Mucosa of stomach (tissue), 1 donor: ENCODE data around the gene VDR.

Source experiments
- H3K27me3 ChIP-seq: one replicate; pipeline ENCODE4 v1.7.0; 2013; ENCODE audit warnings: mild to moderate bottlenecking, low read length; ENCODE audit not compliant: control insufficient read depth, insufficient read depth
- H3K36me3 ChIP-seq: one replicate; pipeline ENCODE4 v1.7.0; 2013; ENCODE audit warnings: low read length; ENCODE audit not compliant: control insufficient read depth, insufficient read depth
- H3K4me1 ChIP-seq: one replicate; pipeline ENCODE4 v1.7.0; 2013; ENCODE audit warnings: mild to moderate bottlenecking, low read length; ENCODE audit not compliant: control insufficient read depth, insufficient read depth
- H3K4me3 ChIP-seq: one replicate; pipeline ENCODE4 v1.7.0; 2013; ENCODE audit warnings: low read length
- H3K9ac ChIP-seq: one replicate; pipeline ENCODE4 v1.7.0; 2013; ENCODE audit warnings: mild to moderate bottlenecking, low read length, moderate library complexity
- H3K9me3 ChIP-seq: one replicate; pipeline ENCODE4 v1.7.0; 2013; ENCODE audit warnings: mild to moderate bottlenecking, low read length, moderate library complexity; ENCODE audit not compliant: control insufficient read depth
- donor health status: Pancreatic carcinoma.

VDR gene

DNA sequence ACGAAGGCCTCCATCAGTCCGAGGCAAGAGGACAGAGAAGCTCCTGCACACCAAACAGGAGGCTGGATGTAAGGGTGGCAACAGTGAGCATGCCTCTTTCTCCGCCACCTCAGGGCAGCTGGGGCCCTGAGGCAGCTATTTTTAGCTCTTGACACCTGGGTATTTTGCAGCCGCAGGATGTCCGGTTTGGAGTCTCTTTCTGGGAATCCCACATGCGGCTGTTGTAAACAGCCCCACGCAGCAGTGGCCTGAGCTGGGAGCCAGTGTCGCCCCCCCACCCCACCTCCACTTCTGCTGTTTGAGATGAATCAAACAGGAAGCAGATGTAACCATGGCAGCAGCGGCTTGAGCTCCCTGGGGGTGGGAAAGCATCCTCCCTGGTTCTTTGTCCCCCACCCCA lies 96.7 kb downstream of the VDR start:
- H3K9ac ChIP-seq: peak overlapping the region; percentile 12
- no peaks in the 10 kb centered on the region for H3K27me3 ChIP-seq
- peaks cover 75% of the 10 kb centered on the region for H3K4me1 ChIP-seq
- no peaks in the 10 kb centered on the region for H3K9me3 ChIP-seq
- no peaks in the 10 kb centered on the region for H3K36me3 ChIP-seq
- no peak overlapping the region for H3K4me3 ChIP-seq

- Histone ChIP-seq H3K9me3 (no peaks in the 10 kb centered on the region), H3K9ac (peak overlapping the region; percentile 12), H3K27me3 (no peaks in the 10 kb centered on the region), H3K4me1 (peaks cover 76% of the 10 kb centered on the region), H3K36me3 (no peaks in the 10 kb centered on the region), H3K4me3 (no peak overlapping the region)
These were observed 97.5 kb downstream of the VDR start for GRCh38 chr12:47807338-47807737.

- Histone ChIP-seq H3K27me3 (no peaks in the 10 kb centered on the region), H3K9ac (no peak overlapping the region), H3K4me1 (peaks cover 72% of the 10 kb centered on the region), H3K9me3 (no peaks in the 10 kb centered on the region), H3K36me3 (no peaks in the 10 kb centered on the region), H3K4me3 (no peak overlapping the region)
These were observed 99.4 kb downstream of the VDR start for GRCh38 chr12:47805417-47805816.

GRCh38 chr12:47804171-47804570 lies 100.6 kb downstream of the VDR start:
- H3K9ac ChIP-seq: no peak overlapping the region
- no peaks in the 10 kb centered on the region for H3K36me3 ChIP-seq
- H3K9me3 ChIP-seq: no peaks in the 10 kb centered on the region
- H3K27me3 ChIP-seq: no peaks in the 10 kb centered on the region
- peaks cover 64% of the 10 kb centered on the region for H3K4me1 ChIP-seq
- no peak overlapping the region for H3K4me3 ChIP-seq

GRCh38 chr12:47803191-47803875 lies 101.5 kb downstream of the VDR start:
- peaks cover 55% of the 10 kb centered on the region for H3K4me1 ChIP-seq
- no peaks in the 10 kb centered on the region for H3K9me3 ChIP-seq
- no peaks in the 10 kb centered on the region for H3K36me3 ChIP-seq
- peak overlapping the region; percentile 30 for H3K9ac ChIP-seq
- no peak overlapping the region for H3K4me3 ChIP-seq
- no peaks in the 10 kb centered on the region for H3K27me3 ChIP-seq

DNA sequence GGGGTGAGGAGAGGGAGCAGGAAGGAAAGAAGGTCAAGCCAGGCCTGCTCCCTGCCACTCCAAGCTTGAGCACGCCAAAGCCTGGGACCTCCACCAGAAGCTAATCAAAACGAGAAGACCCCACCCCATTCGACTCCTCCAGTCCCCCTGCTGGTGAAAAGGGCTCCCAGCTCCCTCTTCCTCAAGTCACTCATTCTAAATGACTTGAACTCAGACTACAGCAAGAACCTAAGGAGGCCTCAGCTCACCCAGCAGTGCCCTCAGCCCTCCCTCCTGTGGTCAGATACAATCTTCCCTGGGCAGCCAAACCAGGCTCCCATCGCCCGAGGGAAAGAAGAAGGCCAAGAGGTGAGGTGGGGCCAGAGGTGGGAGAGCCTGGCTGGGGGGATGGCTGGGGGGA lies 102.5 kb downstream of the VDR start:
- Histone ChIP-seq H3K4me3 (no peak overlapping the region), H3K4me1 (peaks cover 45% of the 10 kb centered on the region), H3K36me3 (no peaks in the 10 kb centered on the region), H3K9me3 (no peaks in the 10 kb centered on the region), H3K9ac (peak overlapping the region; percentile 30), H3K27me3 (no peaks in the 10 kb centered on the region)

GRCh38 chr12:47801904-47802246 lies 102.9 kb downstream of the VDR start:
- H3K4me3 ChIP-seq: no peak overlapping the region
- no peak overlapping the region for H3K9ac ChIP-seq
- peaks cover 1% of the 10 kb centered on the region for H3K36me3 ChIP-seq
- H3K9me3 ChIP-seq: no peaks in the 10 kb centered on the region
- H3K4me1 ChIP-seq: peaks cover 41% of the 10 kb centered on the region
- H3K27me3 ChIP-seq: no peaks in the 10 kb centered on the region

DNA sequence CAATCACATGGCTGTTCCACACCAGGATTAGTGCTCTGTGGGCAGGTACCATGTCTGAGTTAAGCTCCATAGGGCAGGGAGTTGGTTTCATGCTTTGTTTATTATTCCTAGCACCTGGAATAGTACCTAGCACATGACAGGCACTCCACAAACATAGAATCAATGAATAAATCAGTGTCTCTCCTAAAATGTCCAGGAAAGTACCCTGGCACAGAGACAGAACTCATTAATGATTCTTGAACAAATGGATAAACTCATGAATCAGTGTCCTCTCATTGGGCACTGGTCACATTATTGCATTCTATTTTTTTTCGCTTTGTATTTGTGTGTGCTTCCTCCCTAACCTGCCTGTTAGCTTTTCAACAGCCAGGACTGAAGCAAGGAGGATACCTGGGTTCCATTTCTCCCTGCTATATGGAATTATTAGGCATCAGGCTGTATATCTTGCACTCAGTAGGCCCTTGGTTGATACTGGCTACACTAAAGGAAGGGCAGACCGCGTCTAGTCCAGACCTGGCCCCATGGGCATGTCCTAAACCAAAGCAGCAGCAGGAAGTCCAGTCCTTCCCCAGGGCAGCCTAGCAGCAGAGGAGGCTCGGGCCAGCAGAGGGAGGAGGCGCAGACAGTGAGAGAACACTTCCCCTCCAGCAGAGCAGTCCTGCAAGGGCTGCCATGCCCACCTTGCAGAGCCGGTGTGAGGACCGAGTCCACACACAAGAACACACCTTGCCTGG lies 103.5 kb downstream of the VDR start:
- H3K4me3 ChIP-seq: no peak overlapping the region
- H3K9me3 ChIP-seq: no peaks in the 10 kb centered on the region
- no peak overlapping the region for H3K9ac ChIP-seq
- H3K36me3 ChIP-seq: peaks cover 4% of the 10 kb centered on the region
- H3K4me1 ChIP-seq: peaks cover 35% of the 10 kb centered on the region
- H3K27me3 ChIP-seq: no peaks in the 10 kb centered on the region

DNA sequence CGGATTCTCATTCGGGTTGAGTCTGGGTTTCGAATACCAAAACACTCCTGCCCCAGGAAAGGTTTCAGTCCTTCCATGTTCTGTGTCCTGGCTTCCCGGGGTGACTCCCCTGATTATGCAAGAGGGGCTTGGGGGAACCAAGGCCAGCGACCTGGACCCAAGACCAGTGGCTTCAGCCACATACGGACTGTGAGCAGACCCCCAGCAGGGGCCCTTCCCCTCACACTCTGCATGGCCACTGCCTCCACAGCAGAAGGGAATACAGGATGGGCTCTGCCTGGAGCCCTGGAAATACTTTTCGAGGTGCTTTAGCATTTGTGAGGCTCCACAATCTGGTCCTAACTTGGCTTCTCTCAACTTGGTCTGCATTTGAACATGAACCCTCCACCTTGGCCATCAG lies 104.2 kb downstream of the VDR start:
- Histone ChIP-seq H3K4me1 (peaks cover 28% of the 10 kb centered on the region), H3K9me3 (no peaks in the 10 kb centered on the region), H3K9ac (no peak overlapping the region), H3K27me3 (no peaks in the 10 kb centered on the region), H3K4me3 (no peak overlapping the region), H3K36me3 (peaks cover 4% of the 10 kb centered on the region)

DNA sequence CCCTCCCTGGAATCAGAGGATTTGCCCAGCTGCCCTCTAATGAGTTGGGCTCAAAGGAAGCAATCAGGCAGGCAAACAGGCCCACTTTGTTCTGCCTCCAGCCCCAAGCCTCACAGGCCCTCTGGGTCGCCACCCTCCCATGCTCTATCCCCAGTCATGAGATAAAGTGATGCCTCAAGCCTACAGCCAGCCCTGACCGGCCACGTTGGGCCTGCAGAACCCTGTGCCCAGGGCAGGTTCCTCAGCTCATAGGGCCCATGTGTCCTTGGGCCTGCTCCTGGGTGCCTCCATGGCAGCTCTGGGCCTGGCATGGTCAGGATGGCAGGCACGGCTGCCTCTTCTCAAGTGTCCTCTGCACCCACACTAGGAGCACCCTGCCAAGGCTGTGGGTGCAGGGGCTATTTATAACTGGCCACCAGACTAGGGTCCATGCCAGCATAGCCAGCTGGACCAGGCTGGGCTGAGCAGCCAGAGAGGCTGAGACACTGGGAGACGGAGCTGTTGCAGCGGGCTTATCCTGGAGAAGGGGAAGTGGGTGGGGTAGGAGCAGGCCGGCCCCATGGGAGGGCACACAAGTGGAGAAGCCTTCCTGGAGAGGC lies 105.3 kb downstream of the VDR start:
- no peak overlapping the region for H3K9ac ChIP-seq
- peaks cover 19% of the 10 kb centered on the region for H3K4me1 ChIP-seq

DNA sequence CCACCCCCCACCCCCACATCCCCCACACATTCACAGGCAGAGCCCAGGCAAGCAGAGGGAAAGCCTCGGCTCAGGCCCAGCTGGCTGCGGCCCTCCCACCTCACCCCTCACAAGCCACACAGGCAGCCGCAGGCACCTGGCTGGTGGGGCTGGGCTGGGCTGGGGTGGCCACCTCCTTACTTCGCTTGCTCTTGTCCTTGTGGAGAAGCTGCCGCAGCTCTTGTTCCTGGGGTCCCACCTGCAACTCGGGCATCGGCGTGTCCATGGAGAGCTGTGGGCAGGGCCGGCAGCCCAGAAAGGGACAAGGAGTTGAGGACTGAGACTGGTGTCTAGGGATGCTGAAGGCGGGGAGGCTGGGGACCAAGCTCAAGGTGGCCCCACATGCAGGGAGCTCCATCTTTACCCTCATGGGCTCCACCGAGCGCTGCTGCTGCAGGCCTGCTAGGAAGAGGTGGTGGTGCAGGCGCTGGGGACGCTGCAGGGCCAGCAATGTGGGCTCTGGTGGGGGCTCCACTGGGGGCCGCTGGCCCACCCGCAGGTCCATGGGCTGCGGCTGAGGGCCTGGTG lies 106.3 kb downstream of the VDR start:
- H3K4me3 ChIP-seq: no peak overlapping the region
- H3K36me3 ChIP-seq: peaks cover 4% of the 10 kb centered on the region
- H3K4me1 ChIP-seq: peaks cover 19% of the 10 kb centered on the region
- H3K9me3 ChIP-seq: no peaks in the 10 kb centered on the region
- no peak overlapping the region for H3K9ac ChIP-seq
- H3K27me3 ChIP-seq: no peaks in the 10 kb centered on the region

More for the DNA sequence above, 105.3 kb downstream of the VDR start:
- no peaks in the 10 kb centered on the region for H3K9me3 ChIP-seq
- no peaks in the 10 kb centered on the region for H3K27me3 ChIP-seq
- H3K36me3 ChIP-seq: peaks cover 4% of the 10 kb centered on the region
- H3K4me3 ChIP-seq: no peak overlapping the region

DNA sequence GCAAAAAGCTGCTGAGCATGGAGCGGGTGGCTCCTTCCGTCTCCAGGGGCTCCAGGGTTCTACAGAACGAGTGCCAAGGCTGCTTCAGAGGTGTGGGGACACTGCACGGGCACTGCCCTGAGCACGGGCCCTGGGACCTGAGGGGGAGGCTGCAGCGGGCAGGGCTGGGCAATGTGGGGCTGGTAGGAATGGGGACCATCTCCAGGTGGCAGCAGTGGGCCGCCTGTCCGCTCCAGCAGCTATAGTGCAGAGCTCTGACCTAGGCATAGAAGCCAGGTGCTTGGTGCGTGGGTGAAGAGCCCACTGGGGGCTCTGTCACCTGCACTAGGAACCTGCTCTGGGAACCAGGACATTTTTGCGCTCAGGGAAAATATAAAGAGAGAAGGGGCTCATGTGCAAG lies 107.4 kb downstream of the VDR start:
- peaks cover 4% of the 10 kb centered on the region for H3K36me3 ChIP-seq
- no peak overlapping the region for H3K9ac ChIP-seq
- H3K27me3 ChIP-seq: no peaks in the 10 kb centered on the region
- peaks cover 12% of the 10 kb centered on the region for H3K4me1 ChIP-seq
- no peak overlapping the region for H3K4me3 ChIP-seq
- no peaks in the 10 kb centered on the region for H3K9me3 ChIP-seq
